NCI-H345 treated with DMSO at 0.1 percent for 48 hours (cell line): ENCODE results near the gene CRYBB3.

Source experiments
- DNase-seq: peaks from one replicate; lab custom pipeline; 2025; ENCODE audit not compliant: unreplicated experiment; lab: John Stamatoyannopoulos, UW

The CRYBB3 gene

DNA sequence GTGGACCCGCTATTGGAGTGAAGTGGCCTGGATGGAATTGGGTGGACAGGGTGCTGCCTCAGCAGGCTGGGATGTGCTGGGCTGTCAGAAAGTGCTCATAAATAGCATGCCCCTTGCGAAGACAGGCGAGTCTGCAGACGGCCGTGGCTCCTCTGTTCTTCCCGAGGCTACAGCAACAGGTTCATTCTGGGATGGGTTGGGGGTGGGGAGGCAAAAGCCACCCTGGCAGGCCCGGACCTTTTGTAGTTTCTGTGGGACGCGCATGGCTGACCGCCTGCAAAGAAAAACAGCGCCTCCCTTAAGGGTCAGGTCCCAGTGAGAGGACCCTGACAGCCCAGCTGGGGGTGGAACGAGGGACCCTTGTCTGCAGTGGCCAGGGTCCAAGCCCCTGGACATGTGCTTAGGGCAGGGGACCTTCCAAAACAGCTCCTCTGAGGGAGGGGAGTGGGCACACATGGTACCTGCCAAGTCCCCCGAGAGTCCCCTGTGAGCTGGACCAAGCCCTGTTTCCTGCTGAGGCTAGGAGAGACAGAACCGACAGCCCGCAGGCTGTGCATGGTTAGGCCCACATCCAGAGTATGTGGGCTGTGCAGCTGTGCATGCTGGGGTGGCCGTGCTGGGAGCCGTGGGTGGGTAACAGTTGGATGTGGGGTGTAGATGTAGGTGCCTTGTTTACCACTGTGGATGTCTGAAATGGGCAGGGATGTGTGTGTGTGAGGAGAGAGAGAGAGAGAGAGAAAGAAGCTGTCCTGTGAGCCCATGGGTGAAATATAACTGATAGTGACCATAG lies at the start of gene CRYBB3:
Gene CRYBB3 (plus strand): TSS at position 128 of the 790 bp plus-strand sequence. CDS start 1,539 bp downstream, outside the sequence.
- no peak for DNase-seq

DNA sequence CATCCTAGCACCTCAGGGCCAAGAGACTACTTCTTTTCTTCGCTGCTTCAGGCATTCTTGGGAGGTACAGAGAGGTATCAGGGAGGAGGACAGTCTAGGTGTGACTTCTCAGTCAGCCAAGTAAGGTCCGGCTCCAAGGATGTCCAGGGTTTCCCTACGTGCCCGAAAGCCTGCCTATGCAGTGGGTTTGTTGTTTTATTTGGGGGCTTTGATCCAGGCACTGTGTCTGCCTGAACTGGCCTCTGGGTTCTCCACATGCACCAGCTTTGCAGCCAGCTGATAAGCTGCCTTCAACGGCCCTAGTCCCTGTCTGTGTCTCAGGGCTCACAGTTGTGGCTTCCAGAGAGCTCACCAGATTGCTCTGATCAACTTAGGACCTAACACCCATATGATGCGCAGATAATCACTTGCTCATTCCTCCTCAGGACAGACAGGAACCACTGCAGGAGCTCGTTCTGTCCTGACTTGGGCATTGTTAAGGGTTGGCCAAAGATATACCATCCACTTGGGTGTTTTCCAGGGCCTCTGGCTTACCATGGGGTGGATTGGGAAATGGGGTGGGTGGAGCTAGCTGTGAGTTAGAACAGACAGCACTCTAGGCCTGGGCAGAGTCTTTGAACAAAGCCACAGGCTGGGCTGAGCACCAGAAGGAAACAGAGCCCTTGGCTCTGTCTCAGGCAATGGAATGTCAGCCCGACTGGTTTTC lies 45.5 kb upstream of the CRYBB3 start:
- DNase-seq: no peak

DNA sequence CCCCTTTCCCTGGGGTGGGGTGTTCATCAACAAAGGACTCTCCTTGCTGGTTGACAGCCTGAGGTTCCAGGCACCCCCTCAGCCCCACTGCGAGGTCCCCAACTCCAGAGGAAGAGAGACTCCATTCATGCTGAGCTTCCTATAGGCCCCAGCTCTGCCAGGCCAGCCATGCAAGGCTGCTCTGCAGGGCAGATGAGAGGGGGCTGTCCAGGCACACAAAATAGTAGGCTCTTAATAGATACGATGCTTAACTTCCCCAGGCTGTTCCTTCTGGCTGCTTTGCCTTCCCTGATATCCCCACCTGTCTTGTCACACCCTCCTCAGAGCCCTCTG lies 45.0 kb upstream of the CRYBB3 start:
- no peak for DNase-seq

DNA sequence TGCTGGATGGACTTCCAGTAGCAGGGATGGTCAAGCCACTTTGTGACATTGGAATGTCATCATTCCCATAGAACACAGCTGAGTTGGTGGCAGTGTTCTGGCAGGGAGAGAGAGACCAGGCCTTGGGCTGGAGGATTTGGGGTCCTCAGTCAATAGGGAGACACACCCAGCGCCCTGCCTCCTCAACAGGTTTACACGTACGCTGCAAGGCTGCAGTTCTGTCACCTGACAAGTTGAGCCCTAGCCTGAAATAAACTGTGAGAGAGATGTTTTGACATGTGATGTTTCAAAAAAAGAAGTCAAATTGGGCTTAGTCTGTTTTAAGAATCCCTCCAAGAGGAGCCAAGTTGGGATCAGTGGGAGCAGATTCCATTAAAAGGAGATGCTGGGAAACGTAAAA lies 42.9 kb upstream of the CRYBB3 start:
- DNase-seq: no peak

DNA sequence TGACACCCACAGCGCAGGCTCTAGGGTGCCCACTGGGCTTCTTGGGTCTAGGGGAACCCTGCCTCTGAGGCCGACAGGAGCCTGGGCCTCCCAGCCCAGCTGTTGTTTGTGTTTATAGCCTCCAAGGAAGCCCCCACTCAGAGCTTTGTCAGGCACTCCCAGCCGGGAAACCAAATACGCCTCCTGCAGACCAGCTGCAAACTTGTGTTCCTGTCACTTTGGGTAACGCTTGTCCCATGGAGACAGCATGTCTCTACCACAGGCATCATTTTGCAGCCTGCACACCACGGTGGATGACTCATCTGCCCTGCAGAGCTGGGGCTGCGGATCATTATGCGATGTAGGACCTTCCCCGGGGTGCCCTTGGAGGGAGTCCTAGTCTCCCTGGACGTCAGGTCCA lies 40.6 kb upstream of the CRYBB3 start:
- DNase-seq: no peak

DNA sequence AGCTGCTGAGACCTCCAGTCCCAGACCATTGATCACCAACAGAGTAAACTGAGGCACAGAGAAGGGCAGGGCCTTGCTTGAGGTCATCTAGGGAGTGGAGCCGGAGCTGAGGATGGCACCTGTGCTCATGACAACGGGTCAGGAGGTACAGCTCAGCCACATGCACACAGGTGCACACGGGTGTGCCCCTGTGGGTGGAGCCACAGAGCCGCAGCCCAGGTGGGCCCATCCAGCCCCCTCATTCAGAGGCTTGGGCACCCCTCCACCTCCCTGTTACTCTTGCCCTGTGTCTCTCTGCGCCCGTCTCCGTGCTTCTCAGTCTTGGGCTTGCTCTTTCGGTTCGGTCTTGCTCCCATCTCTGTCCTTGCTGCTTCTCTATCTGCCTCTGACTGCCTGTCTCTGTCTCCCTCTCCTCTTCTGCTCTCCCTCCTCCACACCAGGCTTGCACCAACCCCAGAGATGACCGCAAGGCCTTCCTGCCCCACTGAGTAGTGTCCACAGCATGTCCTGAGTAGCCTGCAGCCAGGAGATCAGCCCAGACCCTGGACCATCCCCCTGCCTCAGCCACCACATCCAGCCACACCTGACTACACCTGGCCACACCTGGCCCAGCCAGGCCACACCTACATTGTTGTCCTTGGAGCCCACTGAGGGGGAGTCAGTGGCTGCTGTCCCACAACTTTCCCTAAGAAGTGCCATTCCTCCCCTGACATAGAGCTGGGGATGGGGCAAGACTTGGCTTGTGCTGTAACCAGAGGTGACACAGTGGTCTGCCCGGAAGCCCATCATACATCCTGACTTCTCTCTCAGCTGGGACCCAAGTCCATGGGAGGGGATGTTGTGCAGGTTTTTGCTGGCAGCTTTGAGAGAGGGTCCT lies 39.3 kb upstream of the CRYBB3 start:
- no peak for DNase-seq

DNA sequence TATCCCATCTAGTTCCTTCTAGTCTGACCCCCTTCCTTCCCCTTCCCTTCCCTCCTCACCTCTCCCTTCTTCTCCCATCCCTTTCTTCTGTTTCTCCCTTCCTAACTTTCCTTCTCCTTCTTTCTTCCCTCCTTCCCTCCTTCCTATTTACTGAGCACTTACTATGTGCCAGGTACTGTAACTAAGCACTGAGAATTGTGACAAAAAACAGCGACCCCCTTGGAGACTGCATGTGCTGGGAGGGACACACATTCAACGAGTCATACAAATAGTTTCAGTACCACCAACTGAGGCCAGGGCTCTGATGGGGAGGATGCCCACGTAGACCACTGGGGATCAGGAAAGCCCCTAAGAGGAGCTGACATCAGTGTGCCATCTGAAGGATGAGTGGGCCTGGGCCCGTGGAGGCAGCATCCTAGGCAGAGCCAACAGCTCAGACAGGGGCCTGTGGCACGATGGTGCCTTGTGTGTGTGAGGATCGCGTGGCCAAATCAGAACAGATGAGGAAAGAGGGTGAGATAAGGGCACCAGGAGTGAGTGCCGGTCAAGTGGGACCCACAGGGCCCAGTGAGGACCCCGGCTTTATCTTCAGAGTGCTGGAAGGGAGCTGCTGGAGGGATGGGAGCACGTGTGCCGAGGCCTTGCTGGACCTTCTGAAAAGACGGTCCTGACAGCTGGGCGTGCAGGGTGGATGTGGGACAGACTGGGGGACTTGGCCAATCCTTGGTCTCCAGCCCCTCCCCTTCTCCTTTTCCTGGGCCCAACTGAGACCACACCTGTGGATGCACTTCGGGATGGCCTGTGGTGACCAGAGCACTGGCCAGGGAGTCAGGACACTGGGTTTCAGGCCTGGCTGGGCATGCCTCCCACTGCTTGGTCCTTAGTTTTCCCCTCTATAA lies 38.4 kb upstream of the CRYBB3 start:
- no peak for DNase-seq

DNA sequence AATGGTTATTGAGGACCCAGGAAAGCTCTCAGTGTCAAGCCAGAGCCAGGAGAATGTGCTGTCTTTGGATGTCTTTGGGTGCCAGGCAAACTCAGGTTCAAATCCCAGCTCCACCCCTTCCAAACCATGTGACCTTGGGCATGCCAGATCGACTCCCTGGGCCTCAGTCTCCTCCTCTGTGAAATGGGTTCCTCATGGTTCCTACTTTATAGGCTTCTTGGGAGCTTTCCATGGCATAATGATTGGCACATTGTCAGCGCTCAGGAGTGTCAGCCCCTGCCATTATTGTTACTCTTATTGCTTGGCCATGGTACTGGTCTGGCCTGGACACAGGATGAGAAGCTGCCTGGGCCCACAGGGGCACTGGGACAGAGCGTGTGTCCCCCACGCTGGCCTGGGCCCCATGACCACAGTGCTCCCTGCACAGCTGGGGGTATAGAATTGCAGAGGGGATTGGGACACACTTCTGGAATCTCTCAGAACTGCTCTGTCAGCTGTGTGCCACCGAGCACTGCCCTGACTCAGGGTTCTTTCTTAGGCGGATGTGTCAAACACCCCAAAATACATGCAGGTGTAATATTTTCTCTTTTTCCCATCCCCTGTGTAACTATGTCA lies 37.6 kb upstream of the CRYBB3 start:
- DNase-seq: no peak

DNA sequence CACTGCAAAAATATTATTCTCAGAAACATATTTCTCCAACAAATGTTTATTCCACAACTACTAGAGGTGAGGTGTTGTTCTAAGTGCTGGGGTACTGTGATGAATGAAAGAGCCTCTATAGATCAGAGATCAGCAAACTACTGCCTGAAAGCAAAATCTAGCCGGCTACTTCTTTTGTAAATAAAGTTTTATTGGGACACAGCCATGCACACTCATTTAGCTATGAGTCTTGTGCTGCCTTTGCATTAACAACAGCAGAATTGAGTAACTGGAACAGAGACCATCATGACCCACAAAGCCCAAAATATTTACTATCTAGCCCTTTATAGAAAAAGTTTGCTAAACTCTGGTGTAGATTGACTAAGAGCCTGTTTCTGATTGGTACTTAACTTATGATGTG lies 37.1 kb upstream of the CRYBB3 start:
- no peak for DNase-seq

DNA sequence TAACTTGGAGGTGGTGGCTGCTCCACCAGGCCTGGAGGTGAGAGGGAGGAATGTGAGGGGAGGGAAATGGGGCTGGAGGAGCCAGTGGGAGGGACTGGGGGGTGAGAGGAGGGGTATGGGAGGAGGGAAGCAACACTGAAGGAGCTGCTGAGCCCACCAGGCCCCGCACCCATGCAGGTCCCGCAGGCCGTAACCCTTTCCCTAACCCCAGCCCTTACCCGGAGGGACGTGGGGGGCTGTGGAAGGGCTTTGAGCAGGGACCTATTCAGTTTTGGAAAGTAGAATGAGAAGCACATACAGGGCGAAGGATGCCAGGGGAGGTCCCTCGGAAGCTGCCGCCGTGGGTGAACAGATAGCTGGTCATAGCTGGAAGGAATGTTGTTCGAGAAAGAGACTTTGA lies 33.9 kb upstream of the CRYBB3 start:
- DNase-seq: no peak

DNA sequence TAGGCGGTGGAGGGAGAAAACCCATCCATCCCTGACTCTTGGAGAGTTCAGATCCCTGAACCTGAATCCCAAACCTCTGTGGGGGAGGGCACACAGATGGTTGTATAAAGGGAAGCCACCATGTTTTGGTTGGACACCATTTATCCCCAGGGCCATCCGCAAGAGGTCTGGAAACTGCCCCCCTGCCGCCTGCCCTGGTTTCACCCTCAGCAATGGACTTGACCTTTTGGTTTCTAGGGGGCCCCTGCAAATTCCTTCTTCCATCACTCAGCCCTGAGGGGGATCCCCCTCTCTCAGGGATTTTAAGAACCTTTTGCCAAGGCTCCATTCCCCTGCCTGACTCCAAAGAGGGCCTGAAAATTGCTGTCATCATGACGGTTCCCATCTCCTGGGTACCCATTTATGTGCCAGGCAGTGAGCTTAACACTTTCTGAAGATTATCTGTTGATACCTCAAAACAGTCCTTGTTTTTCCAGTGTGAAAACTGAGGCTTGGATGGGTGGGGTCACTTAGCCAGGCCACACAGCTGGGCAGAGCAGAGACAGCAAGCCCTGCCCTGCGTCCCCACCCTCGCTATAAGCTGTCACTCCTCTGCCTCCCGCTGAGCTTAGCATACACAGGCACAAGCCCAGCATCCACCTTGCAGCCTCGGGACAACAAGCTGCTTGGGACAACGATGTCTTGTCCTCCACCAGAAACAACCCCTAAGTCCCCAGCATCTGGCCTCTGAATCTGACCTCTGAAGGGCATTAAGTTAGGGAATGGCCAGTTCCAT lies 33.2 kb upstream of the CRYBB3 start:
- no peak for DNase-seq

DNA sequence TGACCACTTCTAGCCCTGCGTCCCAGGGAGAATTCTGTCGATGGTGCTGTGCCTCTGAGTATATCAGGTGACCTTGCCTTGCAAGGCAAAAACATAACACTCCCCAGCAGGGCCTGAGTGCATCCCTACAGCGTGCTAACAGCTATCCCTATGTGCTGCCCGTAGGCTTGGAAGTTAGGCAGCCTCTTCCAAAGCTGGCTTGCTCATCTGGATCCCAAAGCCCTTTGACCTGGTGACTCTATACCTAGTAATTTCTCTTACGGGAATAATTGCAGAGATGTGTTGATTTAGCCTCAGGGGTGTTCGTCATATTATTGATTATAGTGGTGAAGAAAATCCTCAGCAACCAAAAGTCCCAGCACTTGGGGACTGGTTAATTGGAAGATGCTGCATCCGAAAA lies 32.6 kb upstream of the CRYBB3 start:
- no peak for DNase-seq

DNA sequence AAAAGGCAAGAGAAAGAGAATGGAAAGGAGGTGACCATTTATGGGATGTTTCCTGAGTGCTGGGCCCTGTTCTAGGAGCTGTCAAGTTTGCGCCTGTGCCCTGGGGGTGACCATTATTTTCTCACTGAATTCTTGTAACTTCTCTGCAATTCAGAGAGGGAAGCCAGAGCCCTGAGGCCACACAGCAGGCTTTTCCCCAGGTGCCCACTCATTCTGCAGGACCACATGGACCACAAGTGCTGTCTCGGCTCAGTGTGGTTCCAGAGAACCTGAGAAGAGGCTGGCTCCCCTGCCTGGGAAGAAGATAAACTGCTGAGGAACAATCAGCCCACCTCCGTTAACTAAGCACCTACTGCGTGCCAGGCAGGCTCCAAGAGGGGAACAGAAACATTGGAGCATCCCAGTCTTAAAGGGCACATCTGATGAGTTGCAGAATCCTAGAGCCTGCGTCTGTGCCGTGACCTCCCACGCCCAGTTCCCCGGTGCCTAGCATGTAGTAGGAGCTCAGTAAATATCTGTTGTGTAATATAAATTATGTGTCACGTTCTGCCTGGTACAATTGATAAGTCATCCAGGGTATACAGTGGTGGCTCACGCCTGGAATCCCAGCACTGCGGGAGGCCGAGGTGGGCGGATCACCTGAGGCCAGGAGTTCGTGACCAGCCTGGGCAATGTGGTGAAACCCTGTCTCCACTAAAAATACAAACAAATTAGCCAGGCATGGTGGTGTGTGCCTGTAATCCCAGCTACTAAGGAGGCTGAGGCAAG lies 31.6 kb upstream of the CRYBB3 start:
- DNase-seq: no peak

DNA sequence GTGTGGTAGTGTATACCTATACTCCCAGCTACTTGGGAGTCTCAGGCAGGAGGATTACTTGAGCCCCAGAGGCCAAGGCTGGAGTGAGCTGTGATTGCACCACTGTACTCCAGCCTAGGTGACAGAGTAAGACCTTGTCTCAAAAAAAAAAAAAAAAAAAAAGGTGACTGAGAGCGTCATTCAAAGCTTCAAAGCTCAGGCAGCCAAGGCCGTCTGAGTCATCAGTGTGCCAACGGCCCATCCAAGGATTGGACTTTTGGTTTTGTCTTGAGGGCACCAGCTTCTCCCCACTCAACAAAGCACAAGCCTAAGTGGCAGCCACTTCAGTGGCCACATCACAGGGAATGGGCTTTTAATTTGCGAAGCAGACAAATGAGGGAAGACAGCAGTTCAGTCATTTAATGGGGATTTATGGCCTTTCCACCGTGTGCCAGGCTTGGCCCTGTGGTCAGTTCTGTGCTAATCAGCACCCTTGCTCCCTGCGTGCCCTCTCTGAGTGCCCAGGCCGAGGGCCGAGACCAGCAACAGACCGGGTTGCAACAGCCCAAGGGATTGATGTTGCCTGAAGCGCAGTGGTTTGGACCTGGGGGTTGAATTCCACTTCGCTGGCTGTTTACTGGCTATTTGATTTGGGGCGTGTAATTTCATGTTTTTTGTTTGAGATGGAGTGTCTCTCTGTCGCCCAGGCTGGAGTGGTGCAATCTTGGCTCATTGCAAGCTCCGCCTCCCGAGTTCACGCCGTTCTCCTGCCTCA lies 30.2 kb upstream of the CRYBB3 start:
- no peak for DNase-seq

DNA sequence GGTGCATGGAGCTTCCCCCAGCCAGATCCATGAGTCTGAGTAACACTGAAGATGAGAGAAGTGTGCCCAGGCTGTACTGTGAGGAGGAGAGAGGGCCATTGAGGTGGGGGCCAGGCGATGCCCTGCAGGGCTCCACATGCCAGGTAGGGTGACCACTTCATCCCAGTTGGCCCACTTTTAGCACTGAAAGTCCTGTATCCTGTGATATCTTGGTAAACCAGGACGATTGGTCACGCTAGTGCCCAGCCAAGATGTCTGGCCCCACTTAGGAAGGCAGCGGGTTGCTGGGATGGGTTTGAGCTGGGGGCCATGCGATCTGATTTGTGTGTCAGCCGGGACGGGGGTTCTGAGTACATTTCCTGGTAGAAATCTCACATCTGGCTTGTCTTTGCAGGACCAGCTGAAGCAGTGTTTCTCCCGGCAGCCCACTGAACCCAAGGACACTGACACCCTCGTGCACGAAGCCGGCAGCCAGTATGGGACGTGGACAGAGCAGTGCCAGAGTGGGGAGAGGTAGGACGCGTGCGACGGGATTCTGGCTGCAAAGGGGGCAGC lies 29.2 kb upstream of the CRYBB3 start:
- no peak for DNase-seq

DNA sequence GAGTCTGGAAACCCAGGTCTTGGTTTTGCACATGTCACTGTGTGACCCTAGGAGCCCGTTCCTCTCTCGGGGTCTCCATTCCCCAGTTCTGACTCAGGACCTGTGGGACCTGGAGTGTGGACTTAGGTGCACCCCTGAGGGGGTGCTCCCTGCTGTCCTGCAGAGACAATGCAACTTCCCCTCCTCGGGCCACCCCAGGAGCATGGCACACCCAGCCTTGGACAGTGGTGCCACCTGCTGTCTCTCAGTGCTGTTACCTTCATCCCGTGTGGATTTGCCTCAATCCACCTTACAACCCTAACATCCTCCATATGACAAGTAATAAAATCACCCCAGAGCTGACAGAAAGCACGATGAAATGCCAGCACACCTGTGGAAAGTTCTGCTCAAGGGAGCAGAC lies 27.5 kb upstream of the CRYBB3 start:
- no peak for DNase-seq

DNA sequence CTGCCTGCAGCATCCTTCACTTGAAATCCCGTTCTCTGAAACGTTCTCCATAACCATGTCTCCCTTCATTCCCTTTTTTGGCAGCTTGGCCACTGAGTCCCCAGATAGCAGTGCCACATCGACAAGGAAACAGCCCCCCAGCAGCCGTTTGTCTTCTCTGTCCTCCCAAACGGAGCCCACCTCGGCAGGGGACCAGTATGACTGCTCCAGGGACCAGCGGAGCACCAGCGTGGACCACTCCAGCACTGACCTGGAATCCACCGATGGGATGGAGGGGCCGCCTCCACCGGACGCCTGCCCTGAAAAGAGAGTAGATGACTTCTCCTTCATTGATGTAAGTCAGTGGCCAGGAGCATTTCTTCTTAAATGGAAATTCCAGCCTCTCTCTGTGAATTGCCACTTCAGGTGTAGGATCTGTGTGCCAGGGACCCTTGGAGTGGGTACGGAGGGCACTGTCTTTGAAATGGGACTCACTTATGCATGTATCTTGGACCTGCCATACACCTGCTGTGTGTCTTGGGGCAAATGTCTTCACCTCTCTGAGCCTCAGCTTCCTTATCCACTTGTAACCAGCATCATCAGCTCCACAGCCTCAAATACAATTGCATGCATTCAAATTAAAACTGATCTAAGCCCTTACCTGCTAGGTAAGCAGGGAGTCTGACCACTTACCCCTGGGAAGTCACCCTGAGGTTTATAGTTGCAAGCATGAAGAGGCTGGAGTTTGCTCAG lies 25.3 kb upstream of the CRYBB3 start:
- no peak for DNase-seq
